MCF 10A (cell line): ENCODE measurements around the gene TP53AIP1. TPM values are rescaled to one million over a fixed set of nuclear protein-coding genes. Genes with fewer than 3 reads are reported as not detected.

Experiments used
- BruUV-seq: library from RNA; stranded (reverse); fragments of 400-500 nt; replicated peaks from 2 replicates; lab custom pipeline; 2021; lab: Mats Ljungman, UMichigan
- CTCF ChIA-PET: fragments of 300-600 bp; sonication (Branson Sonifier 250); formaldehyde crosslinking; extraction: SDS; loops from one replicate; lab custom pipeline; 2021; ENCODE audit warnings: antibody characterized with exemption, inconsistent platforms; lab: Yijun Ruan, JAX
- POLR2A ChIA-PET: fragments of 300-600, 350-650 bp; sonication (Branson Sonifier 250); formaldehyde crosslinking; extraction: SDS; loops from one replicate; lab custom pipeline; 2020; ENCODE audit warnings: antibody characterized with exemption, inconsistent platforms; lab: Yijun Ruan, JAX
- DNase-seq: peaks from one replicate; pipeline ENCODE4 v3.0.0-alpha.2; 2018; ENCODE audit not compliant: unreplicated experiment
- H3K27ac Mint-ChIP-seq: one replicate; pipeline ENCODE4 v1.8.0; 2022; ENCODE audit warnings: mild to moderate bottlenecking, low read depth, mixed read lengths; ENCODE audit not compliant: unreplicated experiment
- H3K27me3 Mint-ChIP-seq: one replicate; pipeline ENCODE4 v1.8.0; 2022; ENCODE audit warnings: mixed read lengths; ENCODE audit not compliant: insufficient read depth, unreplicated experiment
- H3K36me3 Mint-ChIP-seq: one replicate; pipeline ENCODE4 v1.8.0; 2022; ENCODE audit warnings: mild to moderate bottlenecking, moderate library complexity, mixed read lengths; ENCODE audit not compliant: insufficient read depth, unreplicated experiment
- H3K4me1 Mint-ChIP-seq: one replicate; pipeline ENCODE4 v1.8.0; 2022; ENCODE audit warnings: mixed read lengths; ENCODE audit not compliant: insufficient read depth, unreplicated experiment
- H3K4me3 Mint-ChIP-seq: one replicate; pipeline ENCODE4 v1.8.0; 2022; ENCODE audit warnings: mild to moderate bottlenecking, moderate library complexity, mixed read lengths; ENCODE audit not compliant: unreplicated experiment
- H3K9me3 Mint-ChIP-seq: one replicate; pipeline ENCODE4 v1.8.0; 2022; ENCODE audit warnings: mixed read lengths; ENCODE audit not compliant: unreplicated experiment
- intact Hi-C: fragments of 100-400 bp; cut with micrococcal nuclease; formaldehyde crosslinking; loops from 2 replicates; pipeline ENCODE4 v1.14.1; 2022
- total RNA-seq: library from RNA; stranded (reverse); gene quantifications from 2 replicates; pipeline ENCODE4 v1.2.3, GENCODE V29; 2022
- TF ChIP-seq, protein P1 (sequence below): fragments of 200-600 bp; IDR thresholded peaks from one replicate; pipeline ENCODE4 v1.8.0; 2022; ENCODE audit warnings: antibody characterized with exemption, mild to moderate bottlenecking; ENCODE audit not compliant: unreplicated experiment

The TP53AIP1 gene
- total RNA-seq, 1 experiment from 2014 or later: 4.5 TPM

DNA sequence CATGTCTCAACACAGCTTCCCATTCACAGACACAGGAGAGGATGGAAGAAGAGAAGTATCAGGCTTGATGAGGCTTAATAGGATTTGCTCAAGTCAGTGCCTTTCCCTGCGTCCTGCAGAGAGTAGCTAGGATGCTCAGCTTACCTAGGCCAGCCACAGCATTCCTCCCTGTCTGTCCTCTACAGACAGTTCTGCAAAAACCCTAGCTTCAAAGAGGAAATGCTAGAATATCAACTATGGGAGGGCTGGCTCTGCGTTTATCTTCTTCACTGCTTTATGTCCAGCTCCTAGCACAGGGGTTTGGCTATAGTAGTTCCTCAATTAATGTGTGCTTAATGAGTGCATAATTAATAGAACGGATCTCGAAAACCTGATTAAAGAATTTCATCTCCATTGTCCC, 35.1 kb downstream of the TP53AIP1 start:
- Mint-ChIP-seq H3K9me3 (no peaks in the 10 kb centered on the region), H3K27ac (no peak overlapping the region), H3K36me3 (no peaks in the 10 kb centered on the region), H3K27me3 (no peaks in the 10 kb centered on the region), H3K4me1 (peaks cover 43% of the 10 kb centered on the region), H3K4me3 (no peak overlapping the region)
- intact Hi-C loops: no loop called here
- no peak for DNase-seq
- TF ChIP-seq, protein P1, sequence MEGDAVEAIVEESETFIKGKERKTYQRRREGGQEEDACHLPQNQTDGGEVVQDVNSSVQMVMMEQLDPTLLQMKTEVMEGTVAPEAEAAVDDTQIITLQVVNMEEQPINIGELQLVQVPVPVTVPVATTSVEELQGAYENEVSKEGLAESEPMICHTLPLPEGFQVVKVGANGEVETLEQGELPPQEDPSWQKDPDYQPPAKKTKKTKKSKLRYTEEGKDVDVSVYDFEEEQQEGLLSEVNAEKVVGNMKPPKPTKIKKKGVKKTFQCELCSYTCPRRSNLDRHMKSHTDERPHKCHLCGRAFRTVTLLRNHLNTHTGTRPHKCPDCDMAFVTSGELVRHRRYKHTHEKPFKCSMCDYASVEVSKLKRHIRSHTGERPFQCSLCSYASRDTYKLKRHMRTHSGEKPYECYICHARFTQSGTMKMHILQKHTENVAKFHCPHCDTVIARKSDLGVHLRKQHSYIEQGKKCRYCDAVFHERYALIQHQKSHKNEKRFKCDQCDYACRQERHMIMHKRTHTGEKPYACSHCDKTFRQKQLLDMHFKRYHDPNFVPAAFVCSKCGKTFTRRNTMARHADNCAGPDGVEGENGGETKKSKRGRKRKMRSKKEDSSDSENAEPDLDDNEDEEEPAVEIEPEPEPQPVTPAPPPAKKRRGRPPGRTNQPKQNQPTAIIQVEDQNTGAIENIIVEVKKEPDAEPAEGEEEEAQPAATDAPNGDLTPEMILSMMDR: no peak
- POLR2A ChIA-PET: interaction anchor here (1.3 to 3.2 kb wide), 7 partner anchors 9 to 40 kb away, joined by 4 to 16 read pairs (median 7); no protein-coding TSS in a partner anchor
- BruUV-seq: no TSS peak
- CTCF ChIA-PET: interaction anchor here (1.1 to 5.8 kb wide), 8 partner anchors 14 to 77 kb away, joined by 4 to 68 read pairs (median 10); no protein-coding TSS in a partner anchor

DNA sequence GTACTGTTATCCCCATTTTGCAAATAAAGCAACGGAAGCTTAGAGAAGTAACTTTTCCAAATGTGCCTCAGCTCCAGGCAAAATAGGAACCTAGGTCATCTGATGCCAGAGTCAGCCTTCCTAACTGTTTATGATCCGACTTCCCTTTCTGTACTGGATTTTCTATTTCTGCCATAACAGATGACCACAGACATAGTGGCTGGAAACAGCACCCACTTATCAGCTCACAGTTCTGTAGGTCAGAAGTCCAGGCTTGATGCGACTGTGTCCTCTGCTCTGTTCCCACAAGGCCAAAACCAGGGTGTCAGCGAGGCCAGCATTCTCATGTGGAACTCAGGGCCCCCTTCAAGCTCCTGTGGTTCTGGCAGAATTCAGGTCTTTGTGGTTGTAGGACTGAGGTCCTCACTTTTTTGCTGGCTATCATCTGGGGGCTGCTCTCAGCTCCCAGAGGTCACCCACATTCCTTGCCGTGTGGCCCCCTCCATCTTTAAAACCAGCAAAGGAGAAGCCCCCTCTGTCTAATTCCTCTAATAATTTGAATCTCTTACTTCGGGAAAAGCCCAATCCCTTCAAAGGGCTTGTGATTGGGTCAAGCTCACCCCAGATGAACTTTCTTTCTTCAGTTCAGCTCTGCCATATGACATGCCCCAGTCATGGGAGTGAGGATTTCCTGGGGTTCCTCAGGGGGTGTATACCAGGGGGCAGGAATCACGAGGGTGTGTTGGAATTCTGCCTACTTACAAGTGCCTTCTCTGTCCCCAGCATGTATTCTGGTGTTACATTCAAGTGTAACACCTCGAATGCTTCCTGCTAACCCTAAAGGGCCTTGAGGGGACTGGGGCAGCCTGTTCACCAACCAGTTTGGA, 36.3 kb downstream of the TP53AIP1 start:
- peaks cover 48% of the 10 kb centered on the region for H3K4me1 Mint-ChIP-seq
- H3K36me3 Mint-ChIP-seq: no peaks in the 10 kb centered on the region
- POLR2A ChIA-PET: interaction anchor here (0.7 to 3.2 kb wide), 3 partner anchors 11 to 50 kb away, joined by 3 to 13 read pairs (median 4); no protein-coding TSS in a partner anchor
- H3K9me3 Mint-ChIP-seq: no peaks in the 10 kb centered on the region
- peak overlapping the region; percentile 72 for H3K4me3 Mint-ChIP-seq
- intact Hi-C loops: loop anchor here (1.0 kb wide), 1 partner anchor 22 kb away; no protein-coding TSS in a partner anchor
- TF ChIP-seq, protein P1: no peak
- no TSS peak for BruUV-seq
- CTCF ChIA-PET: interaction anchor here (0.6 to 5.8 kb wide), 16 partner anchors 9 to 481 kb away, joined by 3 to 68 read pairs (median 4); partner anchors contain the start of gene KCNJ5
- no peak overlapping the region for H3K27ac Mint-ChIP-seq
- DNase-seq: no peak
- H3K27me3 Mint-ChIP-seq: no peaks in the 10 kb centered on the region

- H3K9me3 Mint-ChIP-seq: no peaks in the 10 kb centered on the region
- H3K4me3 Mint-ChIP-seq: peak overlapping the region; percentile 72
- H3K27me3 Mint-ChIP-seq: no peaks in the 10 kb centered on the region
- peak overlapping the region; percentile 57 for H3K27ac Mint-ChIP-seq
- peaks cover 48% of the 10 kb centered on the region for H3K4me1 Mint-ChIP-seq
- intact Hi-C loops: loop anchor here (1.0 kb wide), 1 partner anchor 21 kb away; no protein-coding TSS in a partner anchor
- peak; percentile 71 for DNase-seq
- TF ChIP-seq, protein P1: peak; percentile 43
- ChIA-PET CTCF (interaction anchor here (0.7 to 5.8 kb wide), 15 partner anchors 10 to 52 kb away, joined by 3 to 68 read pairs (median 4); partner anchors contain the start of gene KCNJ5), POLR2A (interaction anchor here (1.7 to 3.2 kb wide), 3 partner anchors 13 to 42 kb away, joined by 8 to 13 read pairs (median 9); no protein-coding TSS in a partner anchor)
- BruUV-seq: no TSS peak
- no peaks in the 10 kb centered on the region for H3K36me3 Mint-ChIP-seq
These were observed 37.1 kb downstream of the TP53AIP1 start for GRCh38 chr11:128905345-128906184.
